Measurements from ENCODE around the gene PRB2.

GRCh38 chr12:11427341-11427740 lies 32.0 kb upstream of the PRB2 start:
- TF ChIP-seq CTCF (IDR thresholded peaks at IDR 0.05), result no peak
- no peak for TF ChIP-seq POLR2A (IDR thresholded peaks at IDR 0.05)

Data from testis (tissue), 2 donors.